ENCODE measurements around the gene GSTP1. TPM values are rescaled to one million over a fixed set of nuclear protein-coding genes. Genes with fewer than 3 reads are reported as not detected.

Gene GSTP1
- total and polyA plus RNA-seq, 12 donors: 267 to 1,325 (median 455) TPM

DNA sequence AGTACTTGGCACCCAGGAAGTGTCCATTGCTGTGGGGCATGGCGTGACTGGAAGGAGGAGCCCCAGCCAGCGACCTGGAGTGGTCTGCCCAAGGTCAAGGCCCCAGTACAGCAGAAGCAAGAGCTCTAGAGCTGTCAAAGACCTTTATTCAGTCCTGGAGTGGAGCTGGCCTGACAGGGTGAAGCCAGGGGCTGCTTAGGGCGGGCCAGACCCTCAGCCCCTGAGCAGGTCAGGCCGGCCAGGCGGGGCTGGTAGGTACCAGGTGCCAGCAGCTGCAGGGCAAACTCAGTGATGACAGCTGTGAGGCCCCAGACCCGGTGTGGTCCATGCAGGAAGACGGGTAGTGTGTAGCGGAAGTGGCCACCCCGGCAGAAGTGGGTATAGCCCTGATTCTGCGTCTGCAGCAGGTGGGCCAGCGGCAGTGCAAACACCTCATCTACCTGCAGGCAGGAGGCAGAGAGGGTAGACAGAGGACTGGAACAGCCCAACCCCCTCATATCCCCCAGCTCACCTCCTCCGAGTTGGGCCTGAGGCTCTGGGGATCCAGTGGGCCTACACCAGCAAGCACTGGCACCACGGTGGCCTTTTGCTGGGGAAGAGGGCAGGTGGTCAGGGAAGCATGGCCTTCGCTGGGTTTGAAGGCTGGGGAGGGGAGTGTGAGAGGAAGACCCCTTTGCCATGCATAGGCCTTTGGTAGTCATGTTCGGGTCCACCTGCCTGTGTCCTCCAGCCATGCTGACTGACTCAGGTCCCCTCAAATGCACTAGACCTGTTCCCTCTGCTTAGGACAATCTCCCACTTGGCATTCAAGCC lies 44.4 kb downstream of the GSTP1 start:
- Histone ChIP-seq H3K36me3 (replicated peaks in 1 of 2) (no peaks in the 10 kb centered on the region), H3K9me3 (replicated peaks in 1 of 3) (no peaks in the 10 kb centered on the region), H3K27me3 (no peaks in the 10 kb centered on the region), H3K4me1 (replicated peaks in 1 of 2) (peaks cover 0 to 14% of the 10 kb centered on the region in 2 donors), H3K27ac (no peak overlapping the region), H3K4me3 (no peak overlapping the region)
- 85 to 90% (median 87%) methylated on average over 3 to 15 of the region's 15 CpGs for WGBS, 4 donors
- no peak for DNase-seq
- TF ChIP-seq CTCF (IDR thresholded peaks at IDR 0.05) (no peak), POLR2A (IDR thresholded peaks at IDR 0.05) (no peak)
- intact Hi-C loops (cut with DNase I): loop anchor here in 1 of 2 donors (5.0 kb wide), 1 partner anchor 84 kb away; no protein-coding TSS in a partner anchor

GRCh38 chr11:67628710-67629385 lies 45.2 kb downstream of the GSTP1 start:
- H3K27ac ChIP-seq: peak overlapping the region in 2 of 5 donors; percentile 89 to 98
- H3K36me3 ChIP-seq (replicated peaks in 1 of 2): no peaks in the 10 kb centered on the region
- H3K27me3 ChIP-seq: no peaks in the 10 kb centered on the region
- H3K4me1 ChIP-seq (replicated peaks in 1 of 2): peaks cover 0 to 14% of the 10 kb centered on the region in 2 donors
- H3K9me3 ChIP-seq (replicated peaks in 1 of 3): no peaks in the 10 kb centered on the region
- H3K4me3 ChIP-seq: peak overlapping the region in 1 of 4 donors; percentile 74
- WGBS, 4 donors: 44 to 72% (median 54%) methylated on average over 10 to 25 of the region's 25 CpGs
- intact Hi-C loops (cut with DNase I): loop anchor here in 1 of 2 donors (5.0 kb wide), 1 partner anchor 83 kb away; no protein-coding TSS in a partner anchor
- DNase-seq: no peak
- TF ChIP-seq POLR2A (IDR thresholded peaks at IDR 0.05) (no peak), CTCF (IDR thresholded peaks at IDR 0.05) (no peak)

GRCh38 chr11:67629386-67630227 lies 46.0 kb downstream of the GSTP1 start, which contains the start of gene NUDT8:
Gene NUDT8, minus strand, starts transcription at chr11:67629937. Its CDS starts 26 bp downstream, at chr11:67629911.
- Histone ChIP-seq H3K9me3 (replicated peaks in 1 of 3) (no peaks in the 10 kb centered on the region), H3K27ac (peak within 1 kb of the TSS; percentile 9 to 98 (median 89)), H3K36me3 (replicated peaks in 1 of 2) (no peaks in the 10 kb centered on the region), H3K4me1 (replicated peaks in 1 of 2) (peaks cover 0 to 14% of the 10 kb centered on the region in 2 donors), H3K27me3 (no peaks in the 10 kb centered on the region), H3K4me3 (peak within 1 kb of the TSS in 3 of 4 donors; percentile 15 to 74 (median 49))
- intact Hi-C loops (cut with DNase I): loop anchor here in 1 of 2 donors (5.0 to 10.0 kb wide), 2 partner anchors 83 to 175 kb away; no protein-coding TSS in a partner anchor
- TF ChIP-seq CTCF (IDR thresholded peaks at IDR 0.05) (peak; percentile 67 to 86 (median 80)), POLR2A (IDR thresholded peaks at IDR 0.05) (peak; percentile 34 to 73)
- DNase-seq: peak; percentile 76 to 92 (median 83)
- 0 to 1% (median 0%) methylated on average over 49 to 102 of the region's 102 CpGs; no CpG with 5 or more reads in 1 of the 4 donors for WGBS, 4 donors
